GM19452 (cell line): ENCODE results near the gene ISG15.
"Not testable (repeated sequence)": the region's sequence is repeated elsewhere in the genome, so short reads cannot be mapped to it uniquely, and the experiment has no call there.

Experiments used
- ATAC-seq: cut with Tn5 transposase; IDR thresholded peaks from one replicate; pipeline ENCODE4 v1.9.1; 2021; ENCODE audit not compliant: unreplicated experiment

Gene ISG15

GRCh38 chr1:1044455-1045078, 31.3 kb downstream of the ISG15 start:
- ATAC-seq = no peak

DNA sequence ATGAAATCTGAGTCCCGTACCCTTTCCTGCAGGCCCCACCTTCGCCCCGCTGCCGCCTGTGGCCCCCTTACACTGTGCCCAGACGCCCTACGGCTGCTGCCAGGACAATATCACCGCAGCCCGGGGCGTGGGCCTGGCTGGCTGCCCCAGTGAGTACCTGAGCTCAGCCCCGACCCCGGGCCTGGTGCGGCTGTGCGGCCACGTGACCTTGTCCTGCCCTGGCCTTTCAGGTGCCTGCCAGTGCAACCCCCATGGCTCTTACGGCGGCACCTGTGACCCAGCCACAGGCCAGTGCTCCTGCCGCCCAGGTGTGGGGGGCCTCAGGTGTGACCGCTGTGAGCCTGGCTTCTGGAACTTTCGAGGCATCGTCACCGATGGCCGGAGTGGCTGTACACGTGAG, 31.8 kb downstream of the ISG15 start:
- no peak for ATAC-seq

- no peak for ATAC-seq
Measured at GRCh38 chr1:1046243-1046642, 32.9 kb downstream of the ISG15 start.

GRCh38 chr1:1046767-1047166, 33.5 kb downstream of the ISG15 start:
- no peak for ATAC-seq

DNA sequence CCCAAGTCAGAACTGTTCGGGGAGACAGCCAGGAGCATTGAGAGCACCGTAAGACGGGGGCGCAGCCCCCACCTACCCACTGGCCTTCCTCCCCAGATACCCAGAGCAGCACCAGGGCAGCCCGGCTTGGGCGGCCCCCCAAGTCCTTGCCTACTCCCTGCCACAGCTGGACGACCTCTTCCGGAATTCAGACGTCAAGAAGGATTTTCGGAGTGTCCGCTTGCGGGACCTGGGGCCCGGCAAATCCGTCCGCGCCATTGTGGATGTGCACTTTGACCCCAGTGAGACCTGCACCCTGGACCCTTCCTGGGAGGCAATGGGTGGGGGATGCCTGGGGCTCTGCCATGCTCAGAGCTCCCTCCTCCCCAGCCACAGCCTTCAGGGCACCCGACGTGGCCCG, 34.1 kb downstream of the ISG15 start:
- no peak for ATAC-seq

- ATAC-seq = no peak
Measured at GRCh38 chr1:1047963-1048362, 34.7 kb downstream of the ISG15 start.

DNA sequence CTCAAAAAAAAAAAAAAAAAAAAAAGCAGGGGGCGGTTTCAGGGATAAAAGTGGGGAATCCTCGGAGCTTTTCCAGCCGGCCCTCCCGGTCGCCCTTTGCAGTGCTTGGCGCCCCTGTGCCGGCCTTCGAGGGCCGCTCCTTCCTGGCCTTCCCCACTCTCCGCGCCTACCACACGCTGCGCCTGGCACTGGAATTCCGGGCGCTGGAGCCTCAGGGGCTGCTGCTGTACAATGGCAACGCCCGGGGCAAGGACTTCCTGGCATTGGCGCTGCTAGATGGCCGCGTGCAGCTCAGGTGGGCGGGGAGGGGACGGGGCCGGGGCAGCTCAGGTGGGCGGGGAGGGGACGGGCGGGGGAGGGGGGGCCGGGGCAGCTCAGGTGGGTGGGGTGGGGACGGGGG, 35.5 kb downstream of the ISG15 start:
- no peak for ATAC-seq

- no peak for ATAC-seq
Measured at GRCh38 chr1:1049318-1050165, 36.2 kb downstream of the ISG15 start.

GRCh38 chr1:1050577-1051052, 37.3 kb downstream of the ISG15 start:
- ATAC-seq = no peak

DNA sequence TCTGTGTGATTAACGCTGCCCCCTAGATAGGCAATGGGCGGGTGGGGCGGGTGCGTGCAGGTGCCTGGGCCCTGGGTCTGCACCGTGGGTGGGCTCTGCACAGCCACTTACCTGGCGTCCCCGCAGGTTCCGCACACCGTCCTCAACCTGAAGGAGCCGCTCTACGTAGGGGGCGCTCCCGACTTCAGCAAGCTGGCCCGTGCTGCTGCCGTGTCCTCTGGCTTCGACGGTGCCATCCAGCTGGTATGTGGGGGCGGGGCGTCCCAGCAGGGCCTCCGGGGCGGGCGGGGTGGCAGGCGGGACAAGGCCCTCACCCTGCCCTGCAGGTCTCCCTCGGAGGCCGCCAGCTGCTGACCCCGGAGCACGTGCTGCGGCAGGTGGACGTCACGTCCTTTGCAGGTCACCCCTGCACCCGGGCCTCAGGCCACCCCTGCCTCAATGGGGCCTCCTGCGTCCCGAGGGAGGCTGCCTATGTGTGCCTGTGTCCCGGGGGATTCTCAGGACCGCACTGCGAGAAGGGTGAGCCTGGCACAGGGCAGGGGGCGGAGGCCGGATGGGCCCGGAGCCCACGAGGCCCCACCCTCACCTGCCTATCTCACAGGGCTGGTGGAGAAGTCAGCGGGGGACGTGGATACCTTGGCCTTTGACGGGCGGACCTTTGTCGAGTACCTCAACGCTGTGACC, 38.0 kb downstream of the ISG15 start:
- ATAC-seq = no peak

GRCh38 chr1:1052003-1052840, 38.9 kb downstream of the ISG15 start:
- ATAC-seq = no peak

GRCh38 chr1:1053022-1053421, 39.7 kb downstream of the ISG15 start:
- no peak for ATAC-seq

- ATAC-seq = no peak
Measured at GRCh38 chr1:1053682-1054081, 40.4 kb downstream of the ISG15 start.

DNA sequence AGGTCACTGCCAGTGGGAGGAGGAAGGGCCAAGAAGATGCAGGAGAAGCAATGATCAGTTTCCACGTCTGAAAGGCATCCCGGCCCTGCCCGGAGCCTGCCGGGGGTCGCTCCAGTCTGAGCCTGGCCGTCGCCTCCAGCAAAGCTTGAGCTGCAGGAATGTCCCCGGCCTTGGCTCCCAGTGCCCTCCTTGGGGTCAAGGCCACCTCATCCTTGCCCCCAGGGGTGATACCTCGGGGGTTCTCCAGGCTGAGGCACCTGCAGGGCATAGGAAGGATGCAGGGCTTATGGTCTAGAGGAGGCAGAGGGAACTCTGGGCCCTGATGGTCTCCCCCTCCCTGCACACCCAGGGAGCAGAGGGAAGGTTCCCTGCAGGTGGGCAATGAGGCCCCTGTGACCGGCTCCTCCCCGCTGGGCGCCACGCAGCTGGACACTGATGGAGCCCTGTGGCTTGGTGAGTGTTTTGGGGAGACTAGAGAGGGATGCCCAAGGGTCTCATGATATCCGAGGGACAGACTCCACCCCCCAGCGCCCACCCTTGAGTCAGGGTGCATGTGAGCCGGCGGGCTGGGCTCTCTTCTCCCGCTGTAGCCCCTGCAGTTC, 40.9 kb downstream of the ISG15 start:
- no peak for ATAC-seq

- no peak for ATAC-seq
Measured at GRCh38 chr1:1054971-1055370, 41.7 kb downstream of the ISG15 start.

DNA sequence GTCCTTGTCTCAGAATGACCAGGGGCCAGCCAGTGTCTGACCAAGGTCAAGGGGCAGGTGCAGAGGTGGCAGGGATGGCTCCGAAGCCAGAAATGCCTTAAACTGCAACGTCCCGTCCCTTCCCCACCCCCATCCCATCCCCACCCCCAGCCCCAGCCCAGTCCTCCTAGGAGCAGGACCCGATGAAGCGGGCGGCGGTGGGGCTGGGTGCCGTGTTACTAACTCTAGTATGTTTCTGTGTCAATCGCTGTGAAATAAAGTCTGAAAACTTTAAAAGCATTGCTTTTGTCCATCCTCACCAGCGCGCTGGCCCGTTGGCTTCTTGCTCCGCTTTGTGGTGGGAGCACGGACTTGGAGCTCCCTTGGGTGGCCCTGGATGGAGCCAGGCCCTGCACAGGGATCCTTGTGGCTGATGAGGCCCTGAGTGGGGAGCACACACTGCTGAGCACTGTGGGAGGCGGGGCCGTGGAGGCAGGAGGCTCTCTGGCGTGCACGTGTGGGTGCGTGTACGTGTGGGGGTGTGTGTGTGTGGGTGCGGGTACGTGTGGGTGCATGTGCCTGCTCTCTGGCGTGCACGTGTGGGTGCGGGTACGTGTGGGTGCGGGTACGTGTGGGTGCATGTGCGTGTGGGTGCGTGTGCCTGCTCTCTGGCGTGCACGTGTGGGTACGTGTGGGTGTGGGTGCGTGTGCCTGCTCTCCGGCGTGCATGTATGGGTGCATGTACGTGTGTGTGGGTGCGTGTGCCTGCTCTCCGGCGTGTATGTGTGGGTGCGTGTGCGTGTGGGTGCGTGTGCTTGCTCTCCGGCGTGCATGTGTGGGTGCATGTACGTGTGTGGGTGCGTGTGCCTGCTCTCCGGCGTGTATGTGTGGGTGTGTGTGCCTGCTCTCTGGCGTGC, 42.8 kb downstream of the ISG15 start:
- no peak for ATAC-seq

DNA sequence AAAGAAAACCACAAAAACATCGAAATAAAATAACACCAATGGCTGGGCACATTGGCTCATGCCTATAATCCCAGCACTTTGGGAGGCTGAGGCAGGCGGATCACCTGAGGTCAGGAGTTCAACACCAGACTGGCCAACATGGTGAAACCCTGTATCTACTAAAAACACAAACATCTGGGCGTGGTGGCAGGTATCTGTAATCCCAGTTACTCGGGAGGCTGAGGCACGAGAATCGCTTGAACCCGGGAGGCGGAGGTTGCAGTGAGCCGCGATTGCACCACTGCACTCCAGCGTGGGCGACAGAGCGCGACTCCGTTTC, 44.4 kb downstream of the ISG15 start:
- ATAC-seq = not testable (repeated sequence)

DNA sequence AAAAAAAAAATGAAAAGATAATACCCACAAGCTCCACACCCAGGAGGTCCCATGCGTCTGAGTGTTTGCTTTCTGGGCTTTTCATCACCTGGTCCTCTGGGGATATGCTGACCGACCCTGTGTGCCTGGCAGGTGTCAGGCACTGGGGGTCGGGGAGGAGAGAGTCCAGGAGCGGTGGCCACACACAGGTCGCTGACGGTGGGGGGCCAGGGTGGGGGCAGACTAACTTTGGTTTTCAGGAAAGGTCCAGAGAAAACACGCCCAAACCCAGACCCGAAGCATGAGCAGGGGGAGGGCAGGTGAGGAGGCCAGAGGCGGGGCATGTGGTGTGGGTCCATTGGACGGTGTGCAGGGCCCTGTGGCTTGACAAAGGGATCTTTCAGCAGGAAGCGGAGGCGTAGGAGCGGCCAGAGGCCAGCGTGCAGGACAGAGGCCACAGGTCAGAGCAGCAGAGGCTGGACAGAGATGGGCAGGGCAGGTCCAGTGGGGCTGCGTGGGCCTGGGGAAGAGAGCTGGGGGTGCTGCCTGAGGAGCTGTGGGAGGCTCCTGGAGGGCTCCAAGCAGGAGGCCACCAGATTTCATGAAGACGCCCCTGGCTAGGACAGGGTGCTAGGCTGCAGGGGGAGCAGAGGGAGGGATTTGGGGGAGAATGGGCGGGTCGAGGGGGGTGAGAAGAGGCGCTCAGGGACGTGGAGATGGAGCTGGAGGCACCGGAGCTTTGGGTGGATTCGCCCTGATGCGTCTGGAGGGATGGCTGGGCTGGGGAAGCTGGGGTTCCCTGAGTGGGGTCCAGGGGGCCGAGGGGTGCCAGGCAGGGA, 45.0 kb downstream of the ISG15 start:
- no peak for ATAC-seq

DNA sequence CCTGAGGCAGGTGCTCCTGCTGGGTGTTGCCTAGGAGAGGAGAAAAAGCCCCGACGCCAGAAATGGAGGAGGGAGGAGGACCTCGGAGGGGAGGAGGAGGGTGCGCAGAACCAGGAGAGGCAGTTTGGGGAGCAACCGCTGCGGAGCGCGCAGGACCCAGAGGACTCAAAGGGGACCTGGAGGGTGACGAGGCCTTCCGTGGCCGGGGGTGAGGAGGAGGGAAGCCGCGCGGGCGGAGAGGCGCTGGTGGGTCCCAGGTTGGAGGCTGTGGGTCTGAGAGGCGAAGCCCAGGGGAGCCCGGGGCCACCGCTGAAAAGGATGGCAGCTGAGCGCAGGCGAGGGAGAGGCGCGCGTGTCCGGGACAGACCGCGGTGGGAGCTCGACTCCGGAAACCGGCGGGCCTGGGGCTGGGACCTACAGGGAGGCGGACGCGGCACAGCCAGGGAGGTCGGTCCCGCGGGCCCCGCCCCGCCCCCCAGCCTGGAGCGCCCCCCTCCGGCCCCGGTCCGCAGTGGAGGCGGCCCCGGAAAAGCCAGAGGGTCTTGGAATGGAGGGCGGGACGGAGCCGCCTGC, 45.7 kb downstream of the ISG15 start:
- ATAC-seq = peak; percentile 34
